Astrocyte (in vitro differentiated cells and primary cell): ENCODE measurements around the gene ASPRV1. TPM values are rescaled to one million over a fixed set of nuclear protein-coding genes. Genes with fewer than 3 reads are reported as not detected.

Experiments
- DNase-seq: peaks from one replicate; pipeline ENCODE4 v3.0.0-alpha.2; 2010; ENCODE audit warnings: low read depth
- FAIRE-seq: peaks from 2 replicates; lab custom pipeline; 2011; peaks lifted over from hg19 to GRCh38; lab: Jason Lieb, UNC
- H2AFZ ChIP-seq: 2 replicates; pipeline ENCODE4 v1.6.0; 2012; ENCODE audit warnings: low read depth, low read length, inconsistent platforms
- H3K27ac ChIP-seq: 2 replicates; pipeline ENCODE4 v1.5.1; 2011; ENCODE audit warnings: low read depth, low read length, inconsistent platforms
- H3K27me3 ChIP-seq: 2 replicates; pipeline ENCODE4 v1.6.0; 2011; ENCODE audit warnings: low read length, inconsistent platforms; ENCODE audit not compliant: insufficient read depth
- H3K36me3 ChIP-seq: 2 replicates; pipeline ENCODE4 v1.5.1; 2011; ENCODE audit warnings: low read length, inconsistent platforms; ENCODE audit not compliant: insufficient read depth
- H3K4me1 ChIP-seq: 2 replicates; pipeline ENCODE4 v1.5.1; 2011; ENCODE audit warnings: low read length, inconsistent platforms; ENCODE audit not compliant: insufficient read depth
- H3K4me2 ChIP-seq: 2 replicates; pipeline ENCODE4 v1.6.0; 2012; ENCODE audit warnings: low read length, inconsistent platforms
- H3K4me3 ChIP-seq: 2 replicates; pipeline ENCODE4 v1.5.1; 2011; ENCODE audit warnings: low read depth, mild to moderate bottlenecking, low read length, inconsistent platforms; ENCODE audit not compliant: insufficient read depth
- H3K79me2 ChIP-seq: 2 replicates; pipeline ENCODE4 v1.6.0; 2012; ENCODE audit warnings: mild to moderate bottlenecking, low read length, inconsistent platforms; ENCODE audit not compliant: insufficient read depth
- H3K9ac ChIP-seq: 2 replicates; pipeline ENCODE4 v1.6.0; 2012; ENCODE audit warnings: mild to moderate bottlenecking, low read length, inconsistent platforms
- H3K9me3 ChIP-seq: 2 replicates; pipeline ENCODE4 v1.5.1; 2012; ENCODE audit warnings: low read depth, mild to moderate bottlenecking, low read length, inconsistent platforms; ENCODE audit not compliant: insufficient read depth
- H4K20me1 ChIP-seq: 2 replicates; pipeline ENCODE4 v1.6.0; 2012; ENCODE audit warnings: low read length, inconsistent platforms; ENCODE audit not compliant: insufficient read depth
- H3K27ac Mint-ChIP-seq: one replicate; pipeline ENCODE4 v1.8.0; 2021; ENCODE audit warnings: mild to moderate bottlenecking, mixed read lengths; ENCODE audit not compliant: unreplicated experiment
- H3K27me3 Mint-ChIP-seq: one replicate; pipeline ENCODE4 v1.8.0; 2021; ENCODE audit warnings: low read depth, mixed read lengths; ENCODE audit not compliant: unreplicated experiment
- H3K36me3 Mint-ChIP-seq: one replicate; pipeline ENCODE4 v1.8.0; 2021; ENCODE audit warnings: low read depth, mixed read lengths; ENCODE audit not compliant: unreplicated experiment
- H3K4me1 Mint-ChIP-seq: one replicate; pipeline ENCODE4 v1.8.0; 2021; ENCODE audit warnings: low read depth, mixed read lengths; ENCODE audit not compliant: unreplicated experiment
- H3K4me3 Mint-ChIP-seq: one replicate; pipeline ENCODE4 v1.8.0; 2021; ENCODE audit warnings: mild to moderate bottlenecking, moderate library complexity, mixed read lengths; ENCODE audit not compliant: unreplicated experiment
- H3K9me3 Mint-ChIP-seq: one replicate; pipeline ENCODE4 v1.8.0; 2021; ENCODE audit warnings: mild to moderate bottlenecking, mixed read lengths; ENCODE audit not compliant: unreplicated experiment
- EZH2 ChIP-seq: IDR thresholded peaks from 2 replicates; pipeline ENCODE4 v1.6.1; 2012; ENCODE audit warnings: mild to moderate bottlenecking, low read length, inconsistent platforms; ENCODE audit not compliant: insufficient read depth
- total RNA-seq: library from RNA; stranded (reverse); gene quantifications from 2 replicates; pipeline ENCODE4 v1.2.1, GENCODE V29; 2021
- TF ChIP-seq, protein P1 (sequence below): IDR thresholded peaks from 2 replicates; pipeline ENCODE4 v1.5.1; 2011; ENCODE audit warnings: low read depth, mild to moderate bottlenecking, inconsistent platforms, low read length, moderate library complexity; ENCODE audit not compliant: insufficient read depth

The ASPRV1 gene
- total RNA-seq, 1 donor from 2014 or later = 0.23 TPM

DNA sequence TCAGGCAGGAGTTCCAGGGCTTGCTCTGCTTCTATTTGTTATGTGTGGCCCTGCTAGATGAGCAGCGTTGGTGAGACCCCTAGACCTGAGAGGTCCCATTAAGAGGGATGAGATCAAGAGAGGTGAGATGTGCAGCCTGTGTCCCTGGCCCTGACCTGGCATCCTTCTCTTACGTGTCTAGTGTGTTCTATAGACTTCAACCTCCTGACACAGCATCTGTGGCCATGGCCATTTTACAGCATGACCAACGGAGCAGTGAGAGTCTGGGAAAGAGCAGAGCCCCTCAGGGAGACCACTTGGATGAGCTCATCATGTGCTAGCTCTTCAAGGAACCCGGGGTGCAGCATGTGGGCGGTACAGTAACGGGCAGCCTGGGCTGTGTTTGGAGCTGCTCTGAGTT is 32.7 kb upstream of the ASPRV1 start:
- no peak for TF ChIP-seq EZH2
- TF ChIP-seq, protein P1, sequence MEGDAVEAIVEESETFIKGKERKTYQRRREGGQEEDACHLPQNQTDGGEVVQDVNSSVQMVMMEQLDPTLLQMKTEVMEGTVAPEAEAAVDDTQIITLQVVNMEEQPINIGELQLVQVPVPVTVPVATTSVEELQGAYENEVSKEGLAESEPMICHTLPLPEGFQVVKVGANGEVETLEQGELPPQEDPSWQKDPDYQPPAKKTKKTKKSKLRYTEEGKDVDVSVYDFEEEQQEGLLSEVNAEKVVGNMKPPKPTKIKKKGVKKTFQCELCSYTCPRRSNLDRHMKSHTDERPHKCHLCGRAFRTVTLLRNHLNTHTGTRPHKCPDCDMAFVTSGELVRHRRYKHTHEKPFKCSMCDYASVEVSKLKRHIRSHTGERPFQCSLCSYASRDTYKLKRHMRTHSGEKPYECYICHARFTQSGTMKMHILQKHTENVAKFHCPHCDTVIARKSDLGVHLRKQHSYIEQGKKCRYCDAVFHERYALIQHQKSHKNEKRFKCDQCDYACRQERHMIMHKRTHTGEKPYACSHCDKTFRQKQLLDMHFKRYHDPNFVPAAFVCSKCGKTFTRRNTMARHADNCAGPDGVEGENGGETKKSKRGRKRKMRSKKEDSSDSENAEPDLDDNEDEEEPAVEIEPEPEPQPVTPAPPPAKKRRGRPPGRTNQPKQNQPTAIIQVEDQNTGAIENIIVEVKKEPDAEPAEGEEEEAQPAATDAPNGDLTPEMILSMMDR = no peak
- Histone ChIP-seq H2AFZ (no peak overlapping the region), H3K9ac (no peak overlapping the region), H3K27ac (no peak overlapping the region), H3K27me3 (no peaks in the 10 kb centered on the region), H4K20me1 (no peaks in the 10 kb centered on the region), H3K4me3 (no peak overlapping the region), H3K36me3 (no peaks in the 10 kb centered on the region), H3K79me2 (no peaks in the 10 kb centered on the region), H3K4me2 (no peak overlapping the region), H3K4me1 (peaks cover 5% of the 10 kb centered on the region), H3K9me3 (no peaks in the 10 kb centered on the region)
- peaks cover 11% of the 10 kb centered on the region for H3K4me1 Mint-ChIP-seq
- no peak for DNase-seq
- H3K27me3 Mint-ChIP-seq = no peaks in the 10 kb centered on the region
- H3K9me3 Mint-ChIP-seq = no peaks in the 10 kb centered on the region
- H3K4me3 Mint-ChIP-seq = no peak overlapping the region
- H3K36me3 Mint-ChIP-seq = peaks cover 7% of the 10 kb centered on the region
- no peak for FAIRE-seq
- H3K27ac Mint-ChIP-seq = no peak overlapping the region

DNA sequence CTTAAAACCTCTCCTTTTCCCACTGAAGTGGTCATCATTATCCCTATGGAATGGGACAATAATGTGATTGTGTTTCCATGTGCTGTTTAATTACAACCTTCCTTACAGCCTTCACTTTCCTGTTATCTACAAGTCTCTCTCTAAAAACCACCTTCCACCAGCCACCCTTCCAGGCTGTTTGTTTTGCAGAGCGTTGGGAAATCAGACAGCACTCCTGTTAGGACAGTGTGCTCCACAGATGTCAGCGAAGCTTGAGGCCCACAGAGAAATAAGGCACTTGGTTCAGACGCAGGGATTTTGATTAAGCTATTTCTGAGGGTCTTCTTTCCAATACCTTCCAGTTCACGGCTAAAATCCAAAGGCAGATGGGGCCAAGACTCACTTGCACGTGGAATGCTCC is 32.3 kb upstream of the ASPRV1 start:
- Histone ChIP-seq H3K36me3 (no peaks in the 10 kb centered on the region), H3K27me3 (no peaks in the 10 kb centered on the region), H3K4me1 (peaks cover 5% of the 10 kb centered on the region), H2AFZ (no peak overlapping the region), H3K27ac (no peak overlapping the region), H3K9ac (no peak overlapping the region), H4K20me1 (no peaks in the 10 kb centered on the region), H3K4me2 (no peak overlapping the region), H3K4me3 (no peak overlapping the region), H3K79me2 (no peaks in the 10 kb centered on the region), H3K9me3 (no peaks in the 10 kb centered on the region)
- no peak overlapping the region for H3K4me3 Mint-ChIP-seq
- FAIRE-seq (no peak), DNase-seq (no peak)
- H3K27me3 Mint-ChIP-seq = no peaks in the 10 kb centered on the region
- H3K9me3 Mint-ChIP-seq = no peaks in the 10 kb centered on the region
- H3K4me1 Mint-ChIP-seq = peaks cover 11% of the 10 kb centered on the region
- no peak overlapping the region for H3K27ac Mint-ChIP-seq
- peaks cover 7% of the 10 kb centered on the region for H3K36me3 Mint-ChIP-seq
- TF ChIP-seq EZH2 = no peak

DNA sequence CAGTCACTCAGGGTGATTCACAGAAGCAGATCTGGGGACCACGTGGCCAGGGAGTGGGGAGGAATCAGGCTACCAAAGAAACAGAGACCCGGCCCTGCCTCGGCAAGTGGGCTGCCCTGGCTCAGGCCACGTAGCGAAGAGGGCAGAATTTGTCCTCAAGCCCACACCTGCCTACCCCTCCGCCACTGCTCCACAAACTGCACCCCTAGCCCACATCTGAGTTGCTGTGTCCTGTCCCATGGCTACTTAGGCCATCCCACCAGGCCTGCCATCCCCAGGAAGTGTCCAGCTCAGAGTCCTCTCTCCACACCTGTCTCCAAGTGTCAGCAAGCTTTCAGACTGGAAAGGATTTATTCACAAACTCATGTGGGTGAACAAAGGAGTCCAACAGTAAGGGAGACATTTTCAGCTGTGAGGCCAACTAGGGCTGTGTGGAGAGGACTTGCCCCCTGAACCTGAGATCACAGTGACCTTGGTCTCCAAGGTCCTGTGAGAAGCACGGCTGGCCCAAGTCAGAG is 31.7 kb upstream of the ASPRV1 start:
- no peak for DNase-seq
- Histone ChIP-seq H2AFZ (no peak overlapping the region), H3K9ac (no peak overlapping the region), H3K4me2 (no peak overlapping the region), H3K79me2 (no peaks in the 10 kb centered on the region), H3K4me1 (peaks cover 5% of the 10 kb centered on the region), H3K27ac (no peak overlapping the region), H4K20me1 (no peaks in the 10 kb centered on the region), H3K36me3 (no peaks in the 10 kb centered on the region), H3K9me3 (no peaks in the 10 kb centered on the region), H3K4me3 (no peak overlapping the region), H3K27me3 (no peaks in the 10 kb centered on the region)
- Mint-ChIP-seq H3K9me3 (no peaks in the 10 kb centered on the region), H3K36me3 (peaks cover 7% of the 10 kb centered on the region), H3K27ac (no peak overlapping the region), H3K4me1 (peaks cover 11% of the 10 kb centered on the region), H3K4me3 (no peak overlapping the region), H3K27me3 (peaks cover 3% of the 10 kb centered on the region)
- no peak for TF ChIP-seq EZH2
- TF ChIP-seq, protein P1 = no peak
- FAIRE-seq = no peak
